GM12878 (cell line): ENCODE measurements around the gene PSAPL1. TPM values are rescaled to one million over a fixed set of nuclear protein-coding genes. Genes with fewer than 3 reads are reported as not detected.

Experiments
- ATAC-seq: fragments of 200-7000 bp; cut with Tn5 transposase; 3 replicates; pipeline ENCODE4 v1.9.1; 2020; ENCODE audit warnings: mild to moderate bottlenecking, moderate library complexity
- BruUV-seq: library from RNA; stranded (reverse); fragments of 400-500 nt; replicated peaks from 2 replicates; lab custom pipeline; 2021; lab: Mats Ljungman, UMichigan
- CTCF ChIA-PET: fragments of 300-600 bp; sonication (Branson Sonifier 250); formaldehyde crosslinking; extraction: SDS; loops from one replicate; lab custom pipeline; 2021; ENCODE audit warnings: inconsistent platforms; lab: Yijun Ruan, JAX
- POLR2A ChIA-PET: fragments of 350-600 bp; formaldehyde crosslinking; extraction: SDS; loops from one replicate; lab custom pipeline; 2021; ENCODE audit warnings: inconsistent platforms; lab: Charles Lee
- RAD21 ChIA-PET: fragments of 300-600 bp; sonication (Branson Sonifier 250); formaldehyde crosslinking; loops from one replicate; lab custom pipeline; 2023; ENCODE audit warnings: antibody characterized with exemption; ENCODE audit not compliant: unreplicated experiment; lab: Charles Lee
- SMC1A ChIA-PET: fragments of 300-600 bp; sonication (Branson Sonifier 250); formaldehyde crosslinking; loops from one replicate; lab custom pipeline; 2023; ENCODE audit not compliant: unreplicated experiment, uncharacterized antibody; lab: Charles Lee
- DNase-seq: peaks from one replicate; pipeline ENCODE4 v3.0.0-alpha.2; 2011; ENCODE audit warnings: low read depth, low spot score
- FAIRE-seq: peaks from 3 replicates; lab custom pipeline; 2011; peaks lifted over from hg19 to GRCh38; lab: Jason Lieb, UNC
- H2AFZ ChIP-seq: 2 replicates; pipeline ENCODE4 v1.6.0; 2011; ENCODE audit warnings: low read depth, low read length, control low read depth; ENCODE audit not compliant: control insufficient read depth
- H3K27ac ChIP-seq: 2 replicates; pipeline ENCODE4 v1.5.1; 2011; ENCODE audit warnings: control low read depth; ENCODE audit not compliant: control insufficient read depth, insufficient read depth
- H3K27me3 ChIP-seq, 2 experiments: replicated peaks in 1 of 2; 2 replicates each; pipeline versions ENCODE4 v1.6.0 to v1.6.1; 2011; ENCODE audit warnings: low read length in 1 of 2; ENCODE audit not compliant: control insufficient read depth in 2 of 2, insufficient read depth in 2 of 2
- H3K36me3 ChIP-seq, 2 experiments: 2 replicates each; pipeline ENCODE4 v1.5.1; 2011; ENCODE audit warnings: low read length in 1 of 2; ENCODE audit not compliant: control insufficient read depth in 2 of 2, insufficient read depth in 2 of 2
- H3K4me1 ChIP-seq: 2 replicates; pipeline ENCODE4 v1.6.1; 2011; ENCODE audit warnings: mild to moderate bottlenecking, low read length, moderate library complexity, mixed read lengths; ENCODE audit not compliant: control insufficient read depth, insufficient read depth
- H3K4me2 ChIP-seq: 2 replicates; pipeline ENCODE4 v1.6.0; 2011; ENCODE audit warnings: control low read depth; ENCODE audit not compliant: control insufficient read depth, insufficient read depth
- H3K4me3 ChIP-seq: fragments of 200-600 bp; sonication (generic); 2 replicates; pipeline ENCODE4 v1.5.1; 2016
- H3K79me2 ChIP-seq: 2 replicates; pipeline ENCODE4 v1.6.0; 2011; ENCODE audit warnings: low read length; ENCODE audit not compliant: control insufficient read depth, insufficient read depth
- H3K9ac ChIP-seq: 2 replicates; pipeline ENCODE4 v1.8.0; 2011; ENCODE audit warnings: low read length, control low read depth, mixed read lengths; ENCODE audit not compliant: control insufficient read depth, insufficient read depth
- H3K9me3 ChIP-seq: replicated peaks from 3 replicates; pipeline ENCODE4 v1.5.1; 2011; ENCODE audit warnings: mild to moderate bottlenecking, low read length; ENCODE audit not compliant: control insufficient read depth, insufficient read depth
- H4K20me1 ChIP-seq: 2 replicates; pipeline ENCODE4 v1.6.0; 2011; ENCODE audit not compliant: control insufficient read depth, insufficient read depth
- BMI1 ChIP-seq: fragments of 450-650 bp; IDR thresholded peaks from 2 replicates; pipeline ENCODE4 v1.6.1; 2016; ENCODE audit warnings: mild to moderate bottlenecking, moderate library complexity, borderline replicate concordance
- CUX1 ChIP-seq: IDR thresholded peaks from 2 replicates; pipeline ENCODE4 v1.6.1; 2012; ENCODE audit warnings: improper control_type of control experiment, low read depth, low read length; ENCODE audit not compliant: insufficient replicate concordance
- KDM1A ChIP-seq: fragments of 200-600 bp; sonication (generic); IDR thresholded peaks from 2 replicates; pipeline ENCODE4 v1.6.1; 2016; ENCODE audit warnings: borderline replicate concordance
- MLLT1 ChIP-seq: fragments of 450-650 bp; IDR thresholded peaks from 2 replicates; pipeline ENCODE4 v1.6.1; 2016; ENCODE audit warnings: mild to moderate bottlenecking
- MXI1 ChIP-seq: fragments of 150-350 bp; IDR thresholded peaks from 2 replicates; pipeline ENCODE4 v1.6.1; 2011; ENCODE audit warnings: low read depth, mild to moderate bottlenecking, inconsistent platforms, low read length, improper control_type of control experiment
- NFYB ChIP-seq: IDR thresholded peaks from 2 replicates; pipeline ENCODE4 v1.6.1; 2011; ENCODE audit warnings: low read depth, mild to moderate bottlenecking, low read length, improper control_type of control experiment, moderate library complexity; ENCODE audit not compliant: insufficient read depth
- PAX5 ChIP-seq: IDR thresholded peaks from 2 replicates; pipeline ENCODE4 v1.6.1; 2011; ENCODE audit warnings: low read depth, low read length, borderline replicate concordance
- RELA ChIP-seq: fragments of 450-650 bp; IDR thresholded peaks from 2 replicates; pipeline ENCODE4 v1.8.0; 2014; ENCODE audit warnings: borderline replicate concordance; ENCODE audit not compliant: partially characterized antibody
- RFX5 ChIP-seq: IDR thresholded peaks from 2 replicates; pipeline ENCODE4 v1.6.1; 2011; ENCODE audit warnings: low read depth, low read length, improper control_type of control experiment
- SIX5 ChIP-seq: IDR thresholded peaks from 2 replicates; pipeline ENCODE4 v1.6.1; 2011; ENCODE audit warnings: mild to moderate bottlenecking, low read depth, low read length, moderate library complexity; ENCODE audit not compliant: severe bottlenecking
- SREBF1 ChIP-seq: IDR thresholded peaks from 2 replicates; pipeline ENCODE4 v1.6.1; 2012; ENCODE audit warnings: mild to moderate bottlenecking, low read length
- ZSCAN29 ChIP-seq: fragments of 450-650 bp; IDR thresholded peaks from 2 replicates; pipeline ENCODE4 v1.6.1; 2017; ENCODE audit warnings: mild to moderate bottlenecking, moderate library complexity
- WGBS: methylation state at CpG from one replicate; pipeline ENCODE4 v1.1.6; 2016; ENCODE audit warnings: low lambda C conversion rate; ENCODE audit not compliant: insufficient replicate concordance, insufficient coverage; ENCODE audit errors: missing lambda C conversion rate; 5-methylcytosine and 5-hydroxymethylcytosine counted together
- in situ Hi-C: fragments of 300-500 bp; cut with MboI; formaldehyde crosslinking; loops from 9 replicates; pipeline ENCODE4 v1.14.3; 2018; ENCODE audit warnings: mixed read lengths
- intact Hi-C: fragments of 100-400 bp; cut with micrococcal nuclease; formaldehyde crosslinking; loops from one replicate; pipeline ENCODE4 v1.14.2; 2022; ENCODE audit not compliant: unreplicated experiment
- polyA plus RNA-seq, 11 experiments: library from polyadenylated mRNA; depleted of rRNA in 4 of 11; unstranded in 6 of 11; stranded (reverse) in 5 of 11; fragments of >200 nt; fragmentation: Nextera tagmentation in 4 of 11; fragmentation: Illumina TruSeq in 1 of 11; extraction: Ambion mirVana in 4 of 11; extraction: Trizol in 1 of 11; gene quantifications; 1 replicate in 1 of 11; 2 replicates in 10 of 11; pipeline versions ENCODE4 v1.2.1 to v1.2.3, GENCODE V29; 2011 to 2016; ENCODE audit warnings: inconsistent platforms in 2 of 11, missing spikeins in 2 of 11, low read depth in 1 of 11
- total RNA-seq, 4 experiments: library from RNA; depleted of rRNA in 3 of 4; stranded (reverse); fragments of >200 nt in 3 of 4; fragmentation: Illumina TruSeq in 1 of 4; extraction: Trizol in 1 of 4; gene quantifications; 2 replicates each; pipeline versions ENCODE4 v1.2.1 to v1.2.3, GENCODE V29; 2013 to 2021

PSAPL1 gene
- total and polyA plus RNA-seq, 10 of the 15 experiments (the other 5 are each of a cell fraction or from before 2014, with no cell fraction given): not detected

GRCh38 chr4:7467471-7467870 is 32.7 kb upstream of the PSAPL1 start:
- CTCF ChIA-PET: no interaction called here
- Histone ChIP-seq H2AFZ (no peak overlapping the region), H4K20me1 (no peaks in the 10 kb centered on the region)
- POLR2A ChIA-PET: no interaction called here
- in situ Hi-C loops: no loop called here
- TF ChIP-seq RFX5: no peak
- no peak for TF ChIP-seq SREBF1
- no peak for TF ChIP-seq MXI1
- TF ChIP-seq ZSCAN29: no peak
- TF ChIP-seq MLLT1: no peak
- no peak for TF ChIP-seq RELA
- TF ChIP-seq KDM1A: no peak
- TF ChIP-seq, all 136 proteins: peak for 0
- Histone ChIP-seq H3K4me3 (no peak overlapping the region), H3K36me3 (no peaks in the 10 kb centered on the region), H3K27ac (no peak overlapping the region), H3K4me2 (no peak overlapping the region), H3K9ac (no peak overlapping the region), H3K9me3 (no peaks in the 10 kb centered on the region), H3K79me2 (no peaks in the 10 kb centered on the region), H3K4me1 (no peaks in the 10 kb centered on the region), H3K27me3 (no peaks in the 10 kb centered on the region; a peak in 1 of 4 replicates)
- no peak for ATAC-seq
- FAIRE-seq: no peak
- ChIA-PET RAD21 (no interaction called here), SMC1A (no interaction called here)
- intact Hi-C loops: no loop called here
- no TSS peak for BruUV-seq
- no peak for DNase-seq
- 53% methylated on average over 7 of the region's 7 CpGs for WGBS

GRCh38 chr4:7466904-7467303 is 32.2 kb upstream of the PSAPL1 start:
- H3K4me2 ChIP-seq: no peak overlapping the region
- no peaks in the 10 kb centered on the region for H3K79me2 ChIP-seq
- H3K27ac ChIP-seq: no peak overlapping the region
- TF ChIP-seq BMI1: no peak
- TF ChIP-seq CUX1: no peak
- no peak for TF ChIP-seq SIX5
- TF ChIP-seq NFYB: no peak
- no peak for TF ChIP-seq PAX5
- no peaks in the 10 kb centered on the region for H4K20me1 ChIP-seq
- RAD21 ChIA-PET: no interaction called here
- WGBS: 7% methylated on average over 7 of the region's 7 CpGs
- no peaks in the 10 kb centered on the region for H3K36me3 ChIP-seq
- H3K9ac ChIP-seq: no peak overlapping the region
- ATAC-seq (no peak), DNase-seq (no peak), FAIRE-seq (no peak)
- no peak overlapping the region for H3K4me3 ChIP-seq
- H2AFZ ChIP-seq: no peak overlapping the region
- intact Hi-C loops (no loop called here), in situ Hi-C loops (no loop called here)
- CTCF ChIA-PET: no interaction called here
- SMC1A ChIA-PET: no interaction called here
- no peaks in the 10 kb centered on the region; a peak in 2 of 4 replicates for H3K27me3 ChIP-seq
- H3K9me3 ChIP-seq: no peaks in the 10 kb centered on the region
- POLR2A ChIA-PET: no interaction called here
- no TSS peak for BruUV-seq
- no peaks in the 10 kb centered on the region for H3K4me1 ChIP-seq
